CD4-positive, alpha-beta T cell treated with Interleukin-6 at 100 ng/mL for 8 hours (primary cell): ENCODE measurements around the gene CACNB2.

Experiments
- DNase-seq: peaks from one replicate; pipeline ENCODE4 v3.0.0-alpha.2; 2020; ENCODE audit warnings: mixed read lengths, low spot score

CACNB2 gene

GRCh38 chr10:18455086-18455884 is 315.1 kb downstream of the CACNB2 start:
- no peak for DNase-seq

- no peak for DNase-seq
Measured at GRCh38 chr10:18456984-18457383, 316.8 kb downstream of the CACNB2 start.

- DNase-seq, result no peak
Measured at GRCh38 chr10:18460032-18460431, 319.8 kb downstream of the CACNB2 start.

- DNase-seq, result no peak
Measured at GRCh38 chr10:18463673-18464211, 323.5 kb downstream of the CACNB2 start.

GRCh38 chr10:18469125-18469524 is 328.9 kb downstream of the CACNB2 start:
- no peak for DNase-seq

DNA sequence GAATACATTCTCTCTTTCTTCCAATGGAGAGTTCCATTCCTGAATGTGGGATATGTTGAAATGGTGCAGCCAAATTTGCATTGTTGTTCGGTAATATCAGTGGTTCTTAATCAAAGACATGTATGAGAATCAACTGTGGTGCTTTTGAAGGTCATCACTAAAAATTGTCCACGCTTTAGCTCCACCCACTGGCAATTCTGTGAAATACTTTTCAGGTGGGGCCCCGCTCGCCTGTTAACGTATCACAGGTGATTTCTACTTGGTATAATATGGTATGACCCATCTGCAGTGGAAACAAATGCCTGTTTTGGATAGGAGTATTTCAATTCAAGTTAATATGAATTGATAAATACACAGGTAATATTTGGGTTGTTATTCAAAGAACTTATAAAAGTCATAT is 332.8 kb downstream of the CACNB2 start:
- DNase-seq, result no peak

- DNase-seq, result no peak
Measured at GRCh38 chr10:18473424-18474117, 333.3 kb downstream of the CACNB2 start.

DNA sequence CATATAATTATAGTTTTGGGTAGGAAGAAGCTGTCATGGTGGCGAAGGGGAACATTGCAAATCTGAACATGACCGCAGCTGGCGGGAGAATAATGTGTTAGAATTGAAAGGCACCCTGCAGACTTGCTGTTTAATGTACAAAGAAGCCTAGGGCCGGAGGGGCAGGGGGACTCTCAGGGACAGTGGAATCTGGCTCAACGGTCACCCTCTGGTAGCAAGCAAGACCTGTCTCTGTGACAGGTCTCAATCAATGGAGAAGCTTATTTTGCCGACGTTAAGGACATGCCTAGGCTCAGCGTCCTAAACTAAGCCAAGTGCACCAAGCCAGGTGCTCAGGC is 333.9 kb downstream of the CACNB2 start:
- no peak for DNase-seq

GRCh38 chr10:18476076-18476647 is 335.9 kb downstream of the CACNB2 start:
- DNase-seq, result no peak

DNA sequence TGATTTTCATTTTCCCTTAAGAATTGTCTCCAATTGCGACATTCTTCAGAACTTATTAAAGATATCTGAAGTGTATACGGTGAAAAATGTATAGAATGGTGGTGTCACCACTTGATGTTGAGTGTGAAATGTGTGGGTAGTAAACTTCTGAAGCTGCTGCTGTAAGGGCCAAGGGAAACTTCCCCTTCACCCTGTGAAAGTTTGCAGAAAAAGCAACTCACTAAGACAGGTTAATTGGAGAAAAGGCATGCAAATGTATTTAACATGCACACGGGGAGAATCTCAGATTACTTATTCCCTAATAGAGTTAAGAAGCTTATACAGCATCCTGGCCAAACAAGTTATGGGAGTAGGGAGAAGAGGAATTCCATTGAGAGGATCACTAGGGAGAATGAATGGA is 338.1 kb downstream of the CACNB2 start:
- DNase-seq, result no peak

- DNase-seq, result no peak
Measured at GRCh38 chr10:18479502-18479901, 339.3 kb downstream of the CACNB2 start.

GRCh38 chr10:18483516-18484186 is 343.4 kb downstream of the CACNB2 start:
- no peak for DNase-seq

GRCh38 chr10:18486438-18486837 is 346.2 kb downstream of the CACNB2 start:
- DNase-seq, result no peak

- no peak for DNase-seq
Measured at GRCh38 chr10:18490755-18491154, 350.5 kb downstream of the CACNB2 start.

DNA sequence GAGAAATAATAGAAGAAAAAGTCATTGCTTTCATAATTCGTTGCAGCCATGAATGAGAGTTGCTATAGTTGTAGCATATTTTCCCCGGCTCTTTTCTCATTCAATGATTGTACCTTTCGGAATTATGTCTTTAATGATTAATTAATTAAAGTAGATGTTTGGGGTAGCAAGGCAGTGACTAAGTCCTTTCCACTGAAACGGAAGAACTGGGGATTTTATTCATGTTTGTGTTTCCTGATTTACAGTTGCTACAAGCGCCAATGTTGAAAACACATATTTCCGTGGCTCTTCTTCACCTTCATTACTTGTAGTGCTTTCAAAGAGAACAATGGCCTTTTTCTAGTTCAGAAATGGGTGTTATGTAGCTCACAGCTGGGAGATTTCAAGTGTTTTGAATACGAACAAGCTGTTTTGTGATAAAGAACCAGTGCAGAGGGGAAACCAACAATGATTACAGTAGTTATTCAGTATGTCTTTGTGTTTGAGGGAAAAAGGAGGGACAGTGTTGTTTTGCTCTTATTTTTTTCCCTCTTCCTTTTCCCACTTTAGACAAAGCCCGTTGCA is 357.7 kb downstream of the CACNB2 start:
- DNase-seq, result no peak

DNA sequence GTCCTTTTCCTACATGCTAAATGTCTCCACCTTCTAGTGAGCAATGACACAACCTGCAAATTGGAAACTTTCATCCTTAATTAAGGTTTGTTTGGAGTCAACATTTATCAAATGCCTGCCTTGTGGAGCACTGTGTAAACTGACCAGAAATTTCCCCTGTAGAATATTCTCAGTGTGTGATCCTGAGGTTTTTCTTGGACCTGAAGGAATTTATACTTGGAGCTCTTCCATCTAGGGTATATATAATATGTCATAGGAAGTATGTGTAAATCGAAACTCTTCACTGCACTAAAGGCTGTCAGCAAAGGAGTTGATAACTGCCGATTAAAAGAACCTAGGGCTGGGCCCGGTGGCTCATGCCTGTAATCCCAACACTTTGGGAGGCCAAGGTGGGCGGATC is 358.8 kb downstream of the CACNB2 start:
- no peak for DNase-seq

- no peak for DNase-seq
Measured at GRCh38 chr10:18500576-18500975, 360.4 kb downstream of the CACNB2 start.

- no peak for DNase-seq
Measured at GRCh38 chr10:18501198-18501597, 361.0 kb downstream of the CACNB2 start.

- DNase-seq, result no peak
Measured at GRCh38 chr10:18501629-18502028, 361.4 kb downstream of the CACNB2 start.

DNA sequence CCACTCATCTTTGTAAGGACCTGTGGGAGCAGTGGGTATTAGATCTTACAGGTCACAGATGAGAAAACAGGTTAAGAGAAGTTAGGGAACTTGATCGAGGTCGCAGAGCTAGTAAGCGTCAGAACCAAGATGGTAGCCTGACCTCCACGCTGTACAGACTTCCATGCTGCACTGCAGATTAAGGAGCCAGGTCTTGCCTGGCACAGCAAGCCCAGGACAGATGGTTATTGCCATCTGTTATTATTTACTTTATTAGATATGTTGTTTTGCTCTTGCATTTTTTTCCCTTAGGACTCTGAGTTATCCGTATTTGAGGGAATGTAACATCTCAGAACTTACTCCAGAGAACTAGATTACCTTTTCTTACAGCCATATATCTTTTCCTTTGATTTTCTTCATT is 363.9 kb downstream of the CACNB2 start:
- DNase-seq, result no peak

GRCh38 chr10:18505456-18506118 is 365.4 kb downstream of the CACNB2 start:
- DNase-seq, result no peak

- no peak for DNase-seq
Measured at GRCh38 chr10:18508587-18508986, 368.4 kb downstream of the CACNB2 start.
